ENCODE data around the gene A2ML1. TPM values are rescaled to one million over a fixed set of nuclear protein-coding genes. Genes with fewer than 3 reads are reported as not detected.
"Not testable (repeated sequence)": the region's sequence is repeated elsewhere in the genome, so short reads cannot be mapped to it uniquely, and the experiment has no call there.

The A2ML1 gene
- polyA plus RNA-seq, 1 donor, result 0.21 TPM

DNA sequence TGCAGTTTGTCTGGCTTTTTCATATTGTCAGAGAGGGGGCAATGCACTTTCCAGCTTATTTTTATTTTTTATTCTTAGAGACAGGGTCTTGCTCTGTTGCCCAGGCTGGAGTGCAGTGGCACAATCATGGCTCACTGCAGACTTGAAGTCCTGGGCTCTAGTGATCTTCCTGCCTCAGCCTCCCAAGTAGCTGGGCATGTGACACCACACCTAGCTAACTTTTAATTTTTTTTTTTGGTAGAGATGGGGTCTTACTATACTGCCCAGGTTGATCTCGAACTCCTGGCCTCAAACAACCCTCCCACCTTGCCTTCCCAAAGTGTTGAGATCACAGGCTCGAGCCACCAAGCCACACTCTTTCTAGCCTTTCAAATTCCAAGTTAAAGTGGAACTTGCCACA is 3.9 kb upstream of the A2ML1 start:
- DNase-seq, result no peak

DNA sequence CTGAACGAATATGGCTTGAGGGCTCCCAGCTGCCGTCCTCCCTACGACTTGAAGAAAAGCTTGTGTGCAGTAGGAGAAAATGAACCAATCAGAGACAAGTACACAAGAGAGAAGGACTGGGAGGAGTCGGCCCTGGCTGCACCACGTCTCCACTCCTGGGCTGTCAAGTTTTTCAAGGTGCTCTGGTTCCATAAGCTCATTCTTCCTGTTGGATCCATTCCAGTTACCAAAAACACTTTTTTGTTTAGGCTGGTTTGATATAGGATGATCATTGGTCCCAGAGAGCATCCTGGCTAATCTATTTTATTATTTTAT is 2.8 kb upstream of the A2ML1 start:
- no peak for DNase-seq

GRCh38 chr12:8820676-8821407 is 1.6 kb upstream of the A2ML1 start:
- not testable (repeated sequence) for DNase-seq

DNA sequence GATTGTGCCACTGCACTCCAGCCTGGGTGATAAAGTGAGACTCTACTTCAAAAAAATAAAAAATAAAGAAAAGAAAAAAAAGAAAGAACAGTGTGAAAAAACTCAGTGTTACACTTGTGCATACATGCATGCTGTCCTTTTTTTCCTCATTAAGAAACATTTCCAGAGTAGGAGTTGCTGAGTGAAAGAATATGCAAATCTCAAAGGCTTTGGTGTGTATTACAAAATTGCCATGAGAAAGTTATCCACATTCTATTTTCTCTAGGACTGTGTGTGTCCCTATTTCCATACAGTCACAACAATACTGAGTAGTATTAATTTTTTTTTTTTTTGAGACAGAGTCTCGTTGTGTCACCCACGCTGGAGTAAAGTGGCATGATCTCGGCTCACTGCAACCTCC is 830 bp upstream of the A2ML1 start:
- no peak for DNase-seq

- DNase-seq, result no peak
These were observed 1.3 kb downstream of the A2ML1 start for GRCh38 chr12:8823565-8824300.

GRCh38 chr12:8827551-8828256 is 5.3 kb downstream of the A2ML1 start:
- no peak for DNase-seq

GRCh38 chr12:8828257-8829124 is 6.1 kb downstream of the A2ML1 start:
- DNase-seq, result no peak

- DNase-seq, result no peak
These were observed 6.7 kb downstream of the A2ML1 start for GRCh38 chr12:8829125-8829518.

GRCh38 chr12:8829621-8830020 is 7.2 kb downstream of the A2ML1 start:
- no peak for DNase-seq

DNA sequence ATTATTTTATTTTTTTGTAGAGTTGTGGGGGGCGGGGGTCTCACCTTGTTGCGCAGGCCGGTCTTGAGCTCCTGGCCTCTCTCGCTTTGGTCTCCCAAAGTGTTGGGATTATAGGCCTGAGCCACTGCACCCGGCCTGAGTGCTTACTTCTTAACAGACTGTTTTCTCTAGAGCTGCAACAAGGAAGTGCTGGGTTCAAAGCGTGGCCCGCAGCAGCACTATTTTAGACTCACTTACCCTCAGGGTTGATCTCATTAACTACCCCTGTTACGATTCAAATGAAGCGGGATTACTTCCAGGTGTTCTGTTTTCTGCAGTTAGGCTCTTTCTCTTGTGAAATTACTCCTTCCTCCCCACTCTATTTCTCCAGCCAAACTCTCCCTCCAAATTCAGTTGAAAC is 8.7 kb downstream of the A2ML1 start:
- DNase-seq, result no peak

- no peak for DNase-seq
These were observed 10.1 kb downstream of the A2ML1 start for GRCh38 chr12:8832500-8832899.

DNA sequence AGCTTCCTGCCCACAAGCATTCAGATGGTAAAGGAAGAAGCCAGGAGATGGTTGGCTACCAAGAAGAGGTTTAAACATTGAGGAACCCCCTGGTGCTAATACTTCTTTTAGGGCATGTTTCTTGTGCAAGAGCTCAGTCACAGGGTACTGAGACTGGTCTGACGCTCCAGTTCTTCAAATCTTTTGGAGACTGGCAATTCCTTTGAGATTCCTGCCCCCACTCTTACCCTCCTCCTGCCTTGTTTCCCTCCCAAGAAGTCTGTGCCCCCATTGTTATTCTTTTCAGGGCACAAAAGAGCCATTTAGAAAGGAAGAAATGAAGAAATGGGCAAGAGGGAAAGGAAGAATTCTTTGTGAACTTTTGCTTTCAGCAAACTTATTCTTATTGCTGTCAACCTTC is 11.8 kb downstream of the A2ML1 start:
- DNase-seq, result no peak

DNA sequence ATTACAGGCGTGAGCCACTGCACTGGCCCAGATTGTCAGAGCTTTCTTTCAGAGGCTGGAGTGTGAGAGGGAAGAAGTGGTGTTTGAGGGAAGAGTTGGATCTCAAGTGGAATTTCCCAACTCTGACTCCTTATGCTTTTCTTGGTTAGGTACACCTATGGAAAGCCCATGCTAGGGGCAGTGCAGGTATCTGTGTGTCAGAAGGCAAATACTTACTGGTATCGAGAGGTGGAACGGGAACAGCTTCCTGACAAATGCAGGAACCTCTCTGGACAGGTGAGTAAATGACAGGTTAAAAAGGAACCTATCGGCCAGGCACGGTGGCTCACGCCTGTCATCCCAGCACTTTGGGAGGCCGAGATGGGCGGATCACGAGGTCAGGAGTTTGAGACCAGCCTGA is 14.9 kb downstream of the A2ML1 start:
- DNase-seq, result no peak

- no peak for DNase-seq
These were observed 17.9 kb downstream of the A2ML1 start for GRCh38 chr12:8840321-8840720.

DNA sequence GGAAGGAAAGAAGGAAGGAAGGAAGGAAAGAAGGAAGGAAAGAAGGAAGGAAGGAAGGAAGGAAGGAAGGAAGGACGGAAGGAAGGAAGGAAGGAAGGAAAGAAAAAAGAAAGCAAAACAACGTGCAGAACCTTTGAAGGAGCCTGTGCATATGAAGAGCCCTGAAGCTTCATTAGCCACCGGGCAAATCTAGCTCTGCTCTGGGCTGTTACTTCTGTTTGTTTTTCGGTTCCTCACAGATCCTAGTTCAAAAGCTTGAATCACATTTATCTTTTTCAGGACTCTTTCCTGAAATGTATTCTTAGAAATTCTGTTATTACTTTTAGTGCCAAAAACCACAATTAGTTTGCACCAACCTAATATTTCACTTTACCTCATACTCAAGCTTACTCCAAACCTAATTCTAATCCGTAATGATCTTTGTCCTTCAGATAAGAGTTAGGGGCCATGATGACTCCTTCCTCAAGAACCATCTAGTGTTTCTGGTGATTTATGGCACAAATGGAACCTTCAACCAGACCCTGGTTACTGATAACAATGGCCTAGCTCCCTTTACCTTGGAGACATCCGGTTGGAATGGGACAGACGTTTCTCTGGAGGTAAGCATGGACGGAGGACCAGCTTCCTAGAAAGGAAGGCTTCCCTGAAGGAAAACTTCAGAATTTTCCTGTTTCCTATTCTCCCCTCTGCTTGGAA is 18.7 kb downstream of the A2ML1 start:
- no peak for DNase-seq

- no peak for DNase-seq
These were observed 19.4 kb downstream of the A2ML1 start for GRCh38 chr12:8841778-8842177.

DNA sequence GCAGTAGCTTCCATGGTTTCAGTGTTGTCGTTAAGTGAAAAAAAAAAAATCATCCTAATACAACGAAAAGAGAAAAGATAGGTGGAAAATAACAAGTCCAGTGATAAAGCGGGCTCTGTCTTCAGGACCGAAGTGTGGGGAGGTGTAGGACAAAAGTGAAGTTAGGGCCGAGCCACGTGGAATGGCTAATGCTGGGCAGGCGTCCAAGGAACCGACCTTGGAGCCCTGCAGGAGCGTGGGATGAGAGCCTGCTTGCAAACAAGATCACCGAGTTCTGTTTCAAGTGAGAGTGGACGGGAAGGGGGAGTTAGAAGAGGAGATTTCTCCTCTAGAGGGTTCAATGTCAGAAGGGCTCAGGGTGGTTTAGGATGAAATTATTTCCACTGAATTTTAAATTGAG is 22.2 kb downstream of the A2ML1 start:
- peak; percentile 47 for DNase-seq

DNA sequence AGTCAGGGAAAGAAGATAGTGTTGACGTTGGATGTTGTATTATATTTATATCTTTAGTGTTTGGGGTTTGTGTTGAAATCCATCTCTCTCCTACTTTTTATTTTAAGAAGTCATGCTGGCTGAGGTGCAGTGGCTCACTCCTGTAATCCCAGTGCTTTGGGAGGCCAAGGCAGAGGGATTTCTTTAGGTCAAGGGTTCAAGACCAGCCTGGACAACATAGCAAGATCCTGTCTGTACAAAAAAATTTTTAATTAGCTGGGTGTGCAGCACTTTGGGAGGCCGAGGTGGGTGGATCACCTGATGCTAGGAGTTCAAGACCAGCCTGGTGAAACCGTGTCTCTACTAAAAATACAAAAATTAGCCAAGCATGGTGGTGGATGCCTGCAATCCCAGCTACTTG is 23.9 kb downstream of the A2ML1 start:
- DNase-seq, result no peak

GRCh38 chr12:8847435-8847834 is 25.0 kb downstream of the A2ML1 start:
- no peak for DNase-seq

DNA sequence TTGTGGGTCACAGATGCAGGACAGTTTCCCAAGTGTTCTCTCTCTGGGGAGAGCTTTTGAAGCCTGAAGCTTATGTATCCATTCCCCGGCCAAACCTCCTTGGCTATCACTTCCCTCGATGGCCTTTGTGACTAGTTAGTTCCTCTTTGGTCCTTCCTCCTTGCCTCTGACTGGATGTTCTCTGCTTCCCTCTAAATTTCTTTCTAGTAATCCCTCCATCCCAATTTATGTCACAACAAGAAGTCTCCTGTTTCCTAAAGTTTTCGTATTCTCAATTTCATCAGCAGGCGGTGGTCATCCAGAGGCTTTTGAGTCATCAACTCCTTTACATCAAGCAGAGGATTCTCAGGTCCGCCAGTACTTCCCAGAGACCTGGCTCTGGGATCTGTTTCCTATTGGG is 27.5 kb downstream of the A2ML1 start:
- DNase-seq, result no peak

DNA sequence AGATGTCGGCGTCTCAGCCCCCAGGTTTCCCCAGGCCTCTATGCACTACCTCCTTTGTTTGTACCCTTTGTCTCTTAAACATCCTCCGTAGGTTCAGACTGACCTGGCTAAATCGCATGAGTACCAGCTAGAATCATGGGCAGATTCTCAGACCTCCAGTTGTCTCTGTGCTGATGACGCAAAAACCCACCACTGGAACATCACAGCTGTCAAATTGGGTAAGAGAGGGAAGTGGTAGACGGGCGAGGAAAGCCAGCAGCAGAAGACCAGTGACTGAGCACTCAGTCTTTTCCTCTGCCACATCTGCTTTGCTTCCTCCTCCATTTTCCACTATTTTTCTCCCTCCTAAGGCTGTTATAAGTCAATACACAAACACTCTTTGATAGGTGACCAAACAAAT is 29.7 kb downstream of the A2ML1 start:
- no peak for DNase-seq

- no peak for DNase-seq
These were observed 33.5 kb downstream of the A2ML1 start for GRCh38 chr12:8855891-8856290.
